Tongue (tissue), 2 donors: ENCODE data around the gene FOXD4L3. TPM values are rescaled to one million over a fixed set of nuclear protein-coding genes. Genes with fewer than 3 reads are reported as not detected.
"Not testable (repeated sequence)": the region's sequence is repeated elsewhere in the genome, so short reads cannot be mapped to it uniquely, and the experiment has no call there.

Experiments used
- DNase-seq: peaks from one replicate; pipeline ENCODE4 v3.0.0-alpha.2; 2015
- total RNA-seq: library from RNA; depleted of rRNA; stranded (reverse); fragments of >200 nt; gene quantifications from one replicate; pipeline ENCODE4 v1.2.3, GENCODE V29; 2014

The FOXD4L3 gene
- total RNA-seq, 1 donor from 2014 or later, result not detected

GRCh38 chr9:68351689-68352088 is 49.0 kb downstream of the FOXD4L3 start:
- DNase-seq, result not testable (repeated sequence)

Other genes with a start within 250 kb of the FOXD4L3 start
- 32.5 TPM for gene ZNG1C, start 60.9 kb upstream of the FOXD4L3 start, total RNA-seq
- gene PGM5, start 53.7 kb downstream of the FOXD4L3 start, total RNA-seq, result 94.5 TPM
- gene TMEM252, start 238.0 kb downstream of the FOXD4L3 start, total RNA-seq, result not detected